ENCODE measurements around the gene XPO5. TPM values are rescaled to one million over a fixed set of nuclear protein-coding genes. Genes with fewer than 3 reads are reported as not detected.

The XPO5 gene
- total and polyA plus RNA-seq, 9 of the 15 experiments (the other 6 are each of a cell fraction or from before 2014, with no cell fraction given): 36.0 to 170 (median 99.1) TPM

- no peak for TF ChIP-seq MXI1 (IDR thresholded peaks at IDR 0.05; ENCODE audit: low read depth, low read length)
- TF ChIP-seq NR1H2 (CRISPR knock-in tag; IDR thresholded peaks at IDR 0.05): no peak
- no peak for TF ChIP-seq EWSR1 (IDR thresholded peaks at IDR 0.05; ENCODE audit: borderline replicate concordance, low read depth, partially characterized antibody)
- TF ChIP-seq PKNOX1 (IDR thresholded peaks at IDR 0.05): no peak
- no peak for TF ChIP-seq ARID4B (CRISPR knock-in tag; IDR thresholded peaks at IDR 0.05)
- TF ChIP-seq SPI1 (IDR thresholded peaks at IDR 0.05; ENCODE audit: borderline replicate concordance, low read depth, low read length): no peak
Observed at GRCh38 chr6:43503443-43503842, 72.4 kb downstream of the XPO5 start.

More at GRCh38 chr6:43503443-43503842, 72.4 kb downstream of the XPO5 start:
- Histone ChIP-seq H2AFZ (ENCODE audit: low read depth, low read length) (no peak overlapping the region), H3K4me2 (ENCODE audit: insufficient read depth, low read length) (no peak overlapping the region), H3K4me1 (replicated peaks in 1 of 2; ENCODE audit: control insufficient read depth in 2 of 2, insufficient read depth in 2 of 2, low read length in 2 of 2) (peaks cover 5 to 22% of the 10 kb centered on the region in 2 experiments; a peak in 4 of 5 replicates), H3K27ac (ENCODE audit: extremely low read depth, low read depth, low read length) (no peak overlapping the region), H3K27me3 (ENCODE audit: control insufficient read depth in 2 of 2, insufficient read depth in 2 of 2, low read length in 2 of 2) (no peaks in the 10 kb centered on the region), H4K20me1 (replicated peaks; ENCODE audit: control insufficient read depth, insufficient read depth, low read length) (peaks cover 8% of the 10 kb centered on the region; the same call in 1 of the 2 replicates), H3K79me2 (ENCODE audit: control insufficient read depth, insufficient read depth, low read length) (no peaks in the 10 kb centered on the region), H3K9me1 (ENCODE audit: control insufficient read depth, insufficient read depth, low read length) (no peaks in the 10 kb centered on the region), H3K9ac (ENCODE audit: insufficient read depth in 1 of 2, low read depth in 2 of 2, low read length in 2 of 2) (0 out of 4 replicates have a peak overlapping the region, but pooled peaks of 1 of the 2 experiments have one; percentile 6), H3K4me3 (no peak overlapping the region), H3K9me3 (replicated peaks; ENCODE audit: control insufficient read depth, insufficient read depth, low read depth, low read length) (no peaks in the 10 kb centered on the region), H3K36me3 (ENCODE audit: control insufficient read depth, insufficient read depth, low read length) (peaks cover 70% of the 10 kb centered on the region; the same call in 2 of the 3 replicates)
- in situ Hi-C loops (cut with MboI): no loop called here
- WGBS (ENCODE audit: insufficient coverage, low coverage, missing lambda C conversion rate): 85% methylated on average over 8 of the region's 8 CpGs
- ChIA-PET CTCF (ENCODE audit: low intra/inter-chr PET ratio) (no interaction called here), POLR2A (interaction anchor here (0.6 to 2.2 kb wide), 7 partner anchors 9 to 334 kb away, joined by 3 to 10 read pairs (median 4); no protein-coding TSS in a partner anchor)
- DNase-seq (ENCODE audit: extremely low read depth in 1 of 4, low spot score in 3 of 4) (no peak), FAIRE-seq (no peak), ATAC-seq (no peak)
- BruUV-seq (replicated peaks): TSS peak; percentile 21
- intact Hi-C loops (cut with micrococcal nuclease): no loop called here
